NCI-H446 (cell line): Measurements from ENCODE around the gene AFG3L2.

Experiments used
- DNase-seq, 2 experiments: peaks; one replicate each; lab custom pipeline; 2025; lab: John Stamatoyannopoulos, UW

AFG3L2 gene

GRCh38 chr18:12302391-12303147, 74.5 kb downstream of the AFG3L2 start:
- no peak for DNase-seq

DNA sequence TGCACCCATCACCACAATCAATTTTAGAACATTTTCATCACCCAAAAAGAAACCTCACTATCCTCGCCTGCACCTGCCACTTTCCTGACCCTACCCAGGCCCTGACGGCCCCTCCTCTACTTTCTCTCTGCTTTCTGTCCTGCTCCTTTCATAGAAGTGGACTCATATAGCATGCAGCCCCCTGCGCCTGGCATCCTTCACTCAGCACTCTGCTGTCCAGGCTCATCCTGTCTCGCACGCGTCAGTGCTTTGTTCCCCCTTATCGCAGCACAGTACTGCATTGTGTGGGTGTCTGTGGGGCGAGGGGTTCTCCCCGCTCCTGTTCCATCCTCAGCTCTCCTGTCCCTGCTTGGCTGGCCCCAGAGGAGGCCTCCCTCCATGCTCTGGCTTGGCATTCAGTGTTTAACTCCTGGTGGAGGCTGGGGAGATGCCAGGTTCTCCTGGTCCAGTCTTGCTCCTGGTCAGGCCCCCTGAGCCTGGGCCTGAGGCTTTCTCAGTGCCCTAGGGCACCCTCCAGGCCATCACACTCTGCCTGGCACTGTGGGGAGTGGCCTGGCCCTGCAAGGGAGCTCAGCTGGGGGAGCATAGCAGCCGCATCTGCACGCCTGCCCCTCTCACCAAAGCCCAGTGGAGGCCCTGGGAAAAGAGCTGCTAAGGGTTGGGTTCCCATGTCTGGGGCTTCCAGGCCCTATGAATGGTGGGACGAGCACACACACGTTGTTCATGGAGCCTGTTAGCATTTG, 75.6 kb downstream of the AFG3L2 start:
- DNase-seq: no peak

DNA sequence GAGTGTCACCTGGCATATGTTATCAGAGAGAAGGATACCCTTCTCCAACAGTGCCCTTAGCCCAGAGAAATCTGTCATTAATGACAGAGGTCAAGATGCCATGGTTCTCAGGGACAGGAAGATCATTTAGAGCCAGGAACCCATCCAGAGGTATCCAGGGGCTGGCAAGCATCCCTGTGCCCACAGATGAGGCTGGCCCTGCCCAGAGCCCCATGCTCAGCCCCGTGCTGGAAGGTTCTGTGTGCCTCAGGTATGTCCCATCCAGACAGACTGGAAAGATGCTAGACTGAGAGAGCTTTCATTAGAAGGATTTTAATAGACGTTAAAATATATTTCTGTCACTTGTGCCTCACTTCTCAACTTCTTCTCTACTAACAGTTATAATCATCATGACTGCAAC, 77.2 kb downstream of the AFG3L2 start:
- no peak for DNase-seq

DNA sequence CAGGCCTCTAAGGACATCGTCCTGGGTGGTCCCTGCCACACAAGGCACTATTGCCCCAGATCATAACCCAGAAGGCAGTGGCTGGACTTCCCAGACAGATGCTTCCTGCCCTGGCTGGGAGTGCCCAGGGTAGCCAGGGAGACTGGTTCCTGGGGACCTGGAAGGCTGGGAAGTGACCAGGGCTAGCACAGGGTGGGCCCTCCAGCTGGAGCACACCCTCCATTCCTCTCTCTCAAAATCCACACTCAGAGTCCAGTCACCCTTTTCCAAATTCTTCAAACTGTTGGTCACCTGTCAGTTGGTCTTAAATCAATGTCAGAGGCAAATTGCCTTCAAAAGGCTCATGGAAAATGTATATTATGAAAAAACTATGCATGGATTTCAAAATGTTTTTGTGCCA, 80.6 kb downstream of the AFG3L2 start:
- no peak for DNase-seq

DNA sequence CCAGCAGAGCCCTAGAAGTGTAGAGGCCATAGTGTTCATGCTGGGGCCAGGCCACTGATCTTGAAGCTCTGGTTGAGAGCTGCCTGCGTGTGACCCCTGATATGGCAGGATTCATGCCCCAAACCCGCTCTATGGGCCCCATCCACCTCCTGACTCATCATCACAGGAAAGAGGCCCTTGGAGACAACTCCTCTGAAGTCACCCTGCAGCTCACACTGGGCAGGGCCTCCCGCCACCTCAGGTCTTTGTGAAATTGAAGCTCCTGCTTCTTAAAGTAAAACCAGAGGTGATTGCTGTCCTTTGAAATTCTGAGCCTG, 81.0 kb downstream of the AFG3L2 start:
- DNase-seq: no peak

DNA sequence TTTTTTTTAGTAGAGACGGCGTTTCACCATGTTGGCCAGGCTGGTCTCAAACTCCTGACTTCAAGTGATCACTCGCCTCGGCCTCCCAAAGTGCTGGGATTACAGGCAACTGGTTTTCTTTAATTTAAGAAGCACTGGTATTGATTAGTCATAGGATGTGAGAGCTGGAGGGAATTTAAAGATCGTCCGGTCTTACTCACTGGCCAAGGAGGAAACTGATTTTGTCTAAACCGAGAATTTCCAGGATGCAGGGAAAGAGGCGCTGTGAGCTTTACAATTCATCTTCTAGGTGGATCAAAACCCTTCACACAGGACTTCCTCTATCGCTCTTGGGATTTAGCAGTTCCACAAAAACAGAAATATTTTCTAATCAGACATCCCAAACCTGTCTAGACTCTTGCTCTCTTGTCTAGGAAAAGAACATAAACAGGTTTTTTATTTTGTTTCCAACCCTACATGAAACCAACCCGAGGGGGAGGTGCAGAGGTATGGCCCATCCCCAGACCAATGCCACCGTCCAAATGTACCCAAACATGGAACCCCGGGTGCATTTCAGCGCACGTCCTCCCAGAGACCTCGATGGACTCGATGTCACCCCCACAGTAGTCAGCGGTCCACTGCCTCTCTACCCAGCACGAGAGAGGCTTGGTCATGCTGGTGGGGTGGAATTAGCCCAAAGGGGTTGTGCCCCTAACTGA, 81.5 kb downstream of the AFG3L2 start:
- no peak for DNase-seq

DNA sequence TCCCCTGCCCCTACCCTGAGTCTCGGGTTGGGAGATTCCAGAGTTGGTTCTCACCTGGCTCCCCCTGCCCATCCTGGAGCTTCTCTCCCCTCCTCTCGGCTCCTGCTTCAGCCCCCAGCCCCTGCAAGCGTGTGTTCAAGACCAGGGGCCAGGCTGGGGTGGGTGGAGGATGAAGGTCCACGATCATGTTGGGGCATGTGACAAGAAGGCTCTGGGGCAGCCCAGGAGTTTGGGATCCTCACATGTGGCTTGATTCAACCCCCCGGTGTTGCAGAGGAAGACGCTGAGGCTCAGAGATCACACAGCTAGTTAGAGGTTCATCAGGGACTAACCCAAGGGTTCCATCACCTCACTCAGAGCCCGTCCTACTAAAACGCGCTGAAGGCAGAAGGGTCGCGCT, 83.2 kb downstream of the AFG3L2 start:
- no peak for DNase-seq

DNA sequence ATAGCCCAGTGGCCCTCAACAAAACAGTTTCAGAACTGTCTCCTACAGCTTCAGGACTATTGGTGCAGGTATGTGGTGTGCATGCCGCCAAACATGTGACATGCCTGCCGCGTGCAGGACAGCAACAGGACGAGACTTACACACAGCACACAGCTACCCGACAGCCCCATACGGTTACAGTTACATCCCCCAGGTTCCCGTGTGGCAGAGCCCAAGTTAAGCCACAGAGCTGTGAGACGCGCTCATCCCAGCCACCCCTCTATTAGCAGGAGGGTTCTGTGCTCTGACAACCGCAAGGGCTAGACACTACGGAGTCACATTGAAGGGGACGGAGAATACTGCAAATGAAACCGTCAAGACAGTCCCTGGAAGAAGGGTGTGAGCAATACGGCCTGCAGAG, 85.3 kb downstream of the AFG3L2 start:
- DNase-seq: no peak

DNA sequence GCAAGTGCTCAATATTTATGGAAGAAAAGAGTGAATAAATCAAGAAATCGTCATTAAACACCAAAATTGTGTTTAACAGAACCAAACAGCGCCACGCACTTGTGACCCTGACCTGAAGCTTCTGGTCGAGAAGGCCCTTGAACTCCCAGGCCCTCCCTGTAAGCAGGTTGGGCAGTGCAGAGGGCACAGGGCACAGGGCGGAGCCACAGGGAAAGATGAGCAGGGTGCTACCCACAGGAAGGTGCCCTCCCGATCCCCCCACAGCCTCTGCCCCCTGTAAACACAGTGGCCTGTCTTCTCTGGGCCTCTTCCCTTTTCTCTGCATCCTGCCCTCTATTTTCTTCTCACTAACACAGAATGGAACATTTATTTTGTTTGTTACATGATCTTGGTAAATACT, 85.9 kb downstream of the AFG3L2 start:
- DNase-seq: no peak

DNA sequence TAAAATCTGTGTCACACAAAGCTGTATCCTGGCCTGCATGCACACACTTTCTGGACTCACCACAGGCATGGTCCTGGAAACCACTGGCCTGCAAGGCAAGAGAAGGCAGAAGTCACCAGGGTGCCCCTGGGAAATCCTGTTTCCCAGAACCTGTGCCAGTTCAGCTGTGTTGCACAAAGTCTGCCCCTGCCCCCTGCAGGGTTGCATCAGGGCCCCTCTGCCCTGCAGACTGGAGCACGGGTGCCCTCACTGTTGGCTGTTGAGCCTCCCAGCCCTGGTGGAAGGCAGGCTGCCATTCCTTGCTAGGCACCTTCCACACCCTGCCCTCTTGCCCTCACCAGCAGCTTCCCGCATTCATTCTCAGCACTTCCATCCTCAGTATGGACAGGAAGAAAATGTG, 86.9 kb downstream of the AFG3L2 start:
- no peak for DNase-seq

DNA sequence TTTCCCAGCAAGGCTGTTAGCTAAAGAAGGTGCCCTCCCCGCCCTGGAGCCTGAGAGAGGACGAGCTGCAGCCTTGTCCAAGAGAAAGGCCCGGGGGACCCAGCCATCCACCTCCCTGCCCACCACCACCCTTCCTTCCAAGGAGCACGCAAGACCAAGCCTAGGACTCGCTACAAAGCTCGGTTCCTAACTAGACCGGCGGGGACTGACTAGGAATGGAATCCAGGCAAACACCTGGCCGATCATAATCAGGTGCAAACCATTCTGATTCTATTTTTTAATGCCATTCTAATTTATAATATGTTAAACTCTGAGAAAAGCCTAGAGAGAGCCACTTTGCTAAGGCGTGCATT, 88.6 kb downstream of the AFG3L2 start:
- no peak for DNase-seq

DNA sequence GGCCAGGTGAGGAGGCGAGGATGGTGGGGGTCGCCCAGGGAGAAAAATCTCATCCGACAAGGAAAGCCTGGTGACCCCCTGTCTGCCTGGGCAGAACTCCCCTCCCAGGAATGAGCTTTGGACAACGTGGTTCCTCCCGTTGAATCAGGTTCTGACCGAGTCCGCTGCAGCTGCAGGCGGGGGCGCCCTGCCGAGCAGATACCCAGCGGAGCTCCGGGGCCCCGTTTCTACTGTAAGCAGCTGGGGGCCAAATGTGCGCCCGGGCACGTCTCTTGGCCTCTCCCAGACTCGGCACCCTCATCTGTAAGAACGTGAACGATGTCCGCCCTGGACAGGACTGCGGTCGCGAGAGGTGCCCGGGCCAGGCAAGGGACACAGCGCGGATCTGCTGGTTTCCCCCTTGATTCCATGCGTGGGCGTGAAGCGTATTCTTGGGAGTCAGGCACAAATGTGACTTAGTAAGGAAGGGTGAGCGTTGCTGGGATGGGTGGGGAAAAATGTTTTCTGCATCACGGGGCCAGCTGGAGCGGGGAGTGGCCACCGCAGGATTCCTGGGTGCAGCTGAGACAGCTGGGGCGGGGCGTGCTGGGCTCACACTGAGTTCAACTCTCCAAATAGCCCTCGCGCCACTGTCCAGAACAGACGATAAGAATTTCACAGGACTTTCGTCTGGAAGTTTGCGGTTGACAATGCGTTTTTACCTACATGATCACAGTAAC, 89.2 kb downstream of the AFG3L2 start:
- DNase-seq: no peak

DNA sequence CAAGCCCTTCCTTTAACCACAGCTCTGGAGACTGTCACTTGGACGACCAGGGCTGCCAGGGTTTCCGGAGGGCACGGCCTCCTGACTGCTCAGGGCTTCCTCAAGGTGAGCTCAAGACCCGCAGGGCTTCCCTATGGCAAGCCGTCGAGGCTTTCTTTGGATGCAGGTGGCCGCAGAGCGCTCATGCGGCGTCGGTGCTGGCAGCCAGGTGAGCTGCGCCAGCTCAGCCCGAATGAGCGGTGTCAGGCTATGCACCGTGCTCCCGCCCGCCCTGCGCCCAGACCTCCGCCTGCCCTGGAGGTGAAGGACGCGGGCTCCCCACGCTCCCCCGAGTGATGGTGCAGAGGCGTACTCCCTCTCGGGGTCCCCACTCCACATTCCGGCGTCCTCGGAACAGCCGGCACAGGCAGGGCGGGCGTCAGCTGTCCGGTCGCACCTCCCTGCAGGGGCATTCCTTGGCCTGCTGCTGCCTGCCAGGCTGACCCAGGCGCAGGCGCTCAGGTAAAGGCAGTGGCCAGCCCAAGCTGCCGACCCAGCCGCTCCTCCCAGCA, 89.8 kb downstream of the AFG3L2 start:
- no peak for DNase-seq

DNA sequence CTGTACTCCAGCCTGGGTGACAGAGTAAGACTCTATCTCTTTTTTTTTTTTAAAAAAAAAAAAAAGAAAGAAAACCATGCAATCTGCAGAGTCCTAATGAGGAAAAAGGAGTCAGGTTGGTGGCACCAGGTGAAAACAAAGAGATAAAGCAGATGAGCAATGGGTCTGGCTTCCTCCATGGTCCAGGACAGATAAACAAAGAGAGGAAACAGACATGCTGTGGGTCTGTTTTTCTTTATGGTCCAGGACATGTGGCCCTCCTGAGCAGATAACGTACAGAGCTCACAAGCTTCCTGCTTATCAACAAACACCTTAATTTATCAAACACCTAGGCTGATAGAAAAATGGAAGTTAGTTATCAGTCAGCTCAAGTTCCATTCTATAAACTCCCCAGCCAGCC, 93.4 kb downstream of the AFG3L2 start:
- DNase-seq: no peak

GRCh38 chr18:12283256-12283655, 93.8 kb downstream of the AFG3L2 start:
- DNase-seq: no peak

DNA sequence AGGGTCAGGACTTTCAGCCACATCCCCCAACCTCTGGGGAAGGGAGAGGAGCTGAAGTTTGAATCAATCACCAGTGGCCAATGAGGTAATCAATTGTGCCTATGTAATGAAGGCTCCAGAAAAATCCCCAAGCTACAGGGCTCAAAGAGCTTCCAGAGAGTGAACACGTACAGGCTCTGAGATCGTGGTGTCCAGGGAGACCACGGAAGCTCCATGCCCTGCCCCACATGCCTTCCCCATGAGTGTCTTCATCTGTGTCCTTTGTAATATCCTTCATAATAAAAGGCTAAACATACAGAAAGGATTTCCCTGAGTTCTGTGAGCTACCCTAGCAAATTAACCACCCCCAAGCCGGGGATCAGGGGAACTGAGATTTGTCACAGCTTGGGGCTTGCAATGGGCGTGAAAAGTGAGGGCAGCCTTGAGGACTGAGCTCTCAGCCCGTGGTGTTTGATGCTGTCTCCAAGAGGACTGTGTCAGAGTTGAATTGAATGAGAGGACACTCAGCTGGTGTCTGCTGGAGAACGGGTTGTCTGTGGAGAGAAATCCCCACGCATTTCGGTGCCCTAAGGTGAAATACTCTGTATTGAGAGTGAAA, 94.5 kb downstream of the AFG3L2 start:
- no peak for DNase-seq

DNA sequence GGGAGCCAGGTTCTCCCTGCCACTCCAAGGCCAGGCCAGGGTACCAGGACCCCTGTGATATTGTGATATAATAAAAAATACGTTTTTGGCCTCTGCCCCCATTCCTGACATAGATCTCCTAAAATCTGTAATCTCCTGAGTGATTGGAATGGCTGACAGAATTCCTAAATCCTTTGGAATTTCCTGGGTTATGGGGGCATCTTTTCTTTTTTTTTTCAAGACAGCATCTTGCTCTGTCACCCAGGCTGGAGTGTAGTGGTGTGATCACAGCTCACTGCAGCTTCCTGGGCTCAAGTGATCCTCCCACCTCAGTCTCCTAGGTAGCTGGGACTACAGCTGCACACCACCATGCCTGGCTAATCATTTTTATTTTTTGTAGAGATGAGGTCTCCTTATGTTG, 95.2 kb downstream of the AFG3L2 start:
- no peak for DNase-seq

GRCh38 chr18:12279781-12280531, 97.1 kb downstream of the AFG3L2 start:
- DNase-seq: no peak
